ENCODE measurements around the gene SVIL. TPM values are rescaled to one million over a fixed set of nuclear protein-coding genes. Genes with fewer than 3 reads are reported as not detected.
"Not testable (repeated sequence)": the region's sequence is repeated elsewhere in the genome, so short reads cannot be mapped to it uniquely, and the experiment has no call there.

SVIL gene
- total RNA-seq, 1 donor from 2014 or later: 72.1 TPM

GRCh38 chr10:29554660-29555059, 80.1 kb downstream of the SVIL start:
- no peak for TF ChIP-seq CTCF (IDR thresholded peaks at IDR 0.05; ENCODE audit: insufficient read depth, low read length, poor library complexity, severe bottlenecking)

GRCh38 chr10:29553544-29554250, 81.1 kb downstream of the SVIL start:
- Histone ChIP-seq H3K27me3 (ENCODE audit: control insufficient read depth, insufficient read depth, low read length) (no peaks in the 10 kb centered on the region), H3K4me3 (ENCODE audit: low read depth, low read length) (no peak overlapping the region), H3K36me3 (ENCODE audit: control insufficient read depth, insufficient read depth, low read length) (peaks cover 7% of the 10 kb centered on the region)
- no peak for TF ChIP-seq CTCF (IDR thresholded peaks at IDR 0.05; ENCODE audit: insufficient read depth, low read length, poor library complexity, severe bottlenecking)
- no peak for DNase-seq (ENCODE audit: low read depth)

More at GRCh38 chr10:29554660-29555059, 80.1 kb downstream of the SVIL start:
- H3K27me3 ChIP-seq (ENCODE audit: control insufficient read depth, insufficient read depth, low read length): no peaks in the 10 kb centered on the region
- H3K4me3 ChIP-seq (ENCODE audit: low read depth, low read length): no peak overlapping the region
- H3K36me3 ChIP-seq (ENCODE audit: control insufficient read depth, insufficient read depth, low read length): peaks cover 7% of the 10 kb centered on the region
- DNase-seq (ENCODE audit: low read depth): no peak

- not testable (repeated sequence) for H3K27me3 ChIP-seq (ENCODE audit: control insufficient read depth, insufficient read depth, low read length); H3K36me3 ChIP-seq (ENCODE audit: control insufficient read depth, insufficient read depth, low read length); H3K4me3 ChIP-seq (ENCODE audit: low read depth, low read length)
Observed at GRCh38 chr10:29553116-29553515, 81.7 kb downstream of the SVIL start.

GRCh38 chr10:29549493-29549892, 85.3 kb downstream of the SVIL start:
- not testable (repeated sequence) for H3K27me3 ChIP-seq (ENCODE audit: control insufficient read depth, insufficient read depth, low read length); H3K36me3 ChIP-seq (ENCODE audit: control insufficient read depth, insufficient read depth, low read length); H3K4me3 ChIP-seq (ENCODE audit: low read depth, low read length); DNase-seq (ENCODE audit: low read depth)

More at GRCh38 chr10:29553116-29553515, 81.7 kb downstream of the SVIL start:
- not testable (repeated sequence) for DNase-seq (ENCODE audit: low read depth)

GRCh38 chr10:29546773-29547313, 87.9 kb downstream of the SVIL start:
- no peak overlapping the region for H3K4me3 ChIP-seq (ENCODE audit: low read depth, low read length)
- peaks cover 3% of the 10 kb centered on the region for H3K36me3 ChIP-seq (ENCODE audit: control insufficient read depth, insufficient read depth, low read length)
- H3K27me3 ChIP-seq (ENCODE audit: control insufficient read depth, insufficient read depth, low read length): no peaks in the 10 kb centered on the region
- TF ChIP-seq CTCF (IDR thresholded peaks at IDR 0.05; ENCODE audit: insufficient read depth, low read length, poor library complexity, severe bottlenecking): no peak
- DNase-seq (ENCODE audit: low read depth): no peak

- no peak overlapping the region for H3K4me3 ChIP-seq (ENCODE audit: low read depth, low read length)
- no peaks in the 10 kb centered on the region for H3K27me3 ChIP-seq (ENCODE audit: control insufficient read depth, insufficient read depth, low read length)
- TF ChIP-seq CTCF (IDR thresholded peaks at IDR 0.05; ENCODE audit: insufficient read depth, low read length, poor library complexity, severe bottlenecking): no peak
- H3K36me3 ChIP-seq (ENCODE audit: control insufficient read depth, insufficient read depth, low read length): no peaks in the 10 kb centered on the region
- no peak for DNase-seq (ENCODE audit: low read depth)
Observed at GRCh38 chr10:29545122-29545521, 89.6 kb downstream of the SVIL start.

GRCh38 chr10:29543715-29544114, 91.1 kb downstream of the SVIL start:
- DNase-seq (ENCODE audit: low read depth): no peak
- no peak for TF ChIP-seq CTCF (IDR thresholded peaks at IDR 0.05; ENCODE audit: insufficient read depth, low read length, poor library complexity, severe bottlenecking)
- Histone ChIP-seq H3K4me3 (ENCODE audit: low read depth, low read length) (no peak overlapping the region), H3K36me3 (ENCODE audit: control insufficient read depth, insufficient read depth, low read length) (no peaks in the 10 kb centered on the region), H3K27me3 (ENCODE audit: control insufficient read depth, insufficient read depth, low read length) (no peaks in the 10 kb centered on the region)
